ENCODE measurements around the gene DMD. TPM values are rescaled to one million over a fixed set of nuclear protein-coding genes. Genes with fewer than 3 reads are reported as not detected.

The DMD gene
- total and polyA plus RNA-seq, 2 of the 13 experiments (the other 11 are each of a cell fraction or from before 2014, with no cell fraction given) = 17.6 to 25.9 TPM

GRCh38 chrX:31845003-31845402, 1366.3 kb downstream of the DMD start (continued):
- no peak for TF ChIP-seq ZNF441 (CRISPR knock-in tag; IDR thresholded peaks at IDR 0.05; ENCODE audit: borderline replicate concordance)

- FAIRE-seq (no peak), ATAC-seq (no peak), DNase-seq (ENCODE audit: low spot score) (no peak)
- Histone ChIP-seq H2AFZ (ENCODE audit: low read length) (no peak overlapping the region), H3K4me1 (ENCODE audit: insufficient read depth, low read length) (no peaks in the 10 kb centered on the region), H3K9ac (ENCODE audit: insufficient read depth, low read depth, low read length) (no peak overlapping the region), H3K27me3 (ENCODE audit: control insufficient read depth in 1 of 2, insufficient read depth in 2 of 2, low read length in 2 of 2) (no peaks in the 10 kb centered on the region), H4K20me1 (ENCODE audit: insufficient read depth, low read length) (no peaks in the 10 kb centered on the region), H3K79me2 (ENCODE audit: insufficient read depth, low read length) (no peaks in the 10 kb centered on the region), H3K4me2 (ENCODE audit: low read depth, low read length) (no peak overlapping the region), H3K27ac (ENCODE audit: extremely low read length, insufficient read depth, low read length) (no peak overlapping the region), H3K9me3 (ENCODE audit: low read length) (no peaks in the 10 kb centered on the region), H3K36me3 (replicated peaks in 1 of 2; ENCODE audit: control insufficient read depth in 1 of 2, insufficient read depth in 2 of 2, low read length in 2 of 2) (no peaks in the 10 kb centered on the region), H3K4me3 (replicated peaks in 1 of 3; ENCODE audit: insufficient read depth in 1 of 3, low read depth in 2 of 3, low read length in 3 of 3) (no peak overlapping the region)
- ChIA-PET CTCF (ENCODE audit: low intra/inter-chr PET ratio, low total read pairs) (no interaction called here), POLR2A (no interaction called here)
- in situ Hi-C loops (cut with HindIII; ENCODE audit: extremely low pct_ligation_motif_present, low pct_unique_long_range_greater_than_20kb) = no loop called here
- no TSS peak for BruUV-seq (replicated peaks)
- intact Hi-C loops (cut with micrococcal nuclease; ENCODE audit: unreplicated experiment) = no loop called here
- 6% methylated on average over 4 of the region's 4 CpGs for WGBS (ENCODE audit: low lambda C conversion rate)
- TF ChIP-seq ZNF12 (CRISPR knock-in tag; IDR thresholded peaks at IDR 0.05) (no peak), MIER3 (CRISPR knock-in tag; IDR thresholded peaks at IDR 0.05; ENCODE audit: borderline replicate concordance) (no peak), HDAC1 (CRISPR knock-in tag; IDR thresholded peaks at IDR 0.05) (no peak), NFIC (IDR thresholded peaks at IDR 0.05; ENCODE audit: low read length) (no peak), ZNF670 (CRISPR knock-in tag; IDR thresholded peaks at IDR 0.05; ENCODE audit: borderline replicate concordance) (no peak), KDM6A (CRISPR knock-in tag; IDR thresholded peaks at IDR 0.05; ENCODE audit: low read depth) (no peak)
Observed at GRCh38 chrX:31838617-31839016, 1372.7 kb downstream of the DMD start.

- no peaks in the 10 kb centered on the region for H3K9me3 ChIP-seq (ENCODE audit: low read length)
- no peaks in the 10 kb centered on the region for H3K79me2 ChIP-seq (ENCODE audit: insufficient read depth, low read length)
- H3K27ac ChIP-seq (ENCODE audit: extremely low read length, insufficient read depth, low read length) = no peak overlapping the region
- POLR2A ChIA-PET = no interaction called here
- in situ Hi-C loops (cut with HindIII; ENCODE audit: extremely low pct_ligation_motif_present, low pct_unique_long_range_greater_than_20kb) = no loop called here
- BruUV-seq (replicated peaks) = no TSS peak
- H3K4me1 ChIP-seq (ENCODE audit: insufficient read depth, low read length) = no peaks in the 10 kb centered on the region
- FAIRE-seq = no peak
- TF ChIP-seq FOXA1 (IDR thresholded peaks at IDR 0.05) (no peak), FOXA1 (CRISPR knock-in tag; IDR thresholded peaks at IDR 0.05) (no peak), ETV6 (CRISPR knock-in tag; conservative IDR thresholded peaks at IDR 0.05) (no peak), ZNF652 (CRISPR knock-in tag; IDR thresholded peaks at IDR 0.05; ENCODE audit: borderline replicate concordance, low read depth) (no peak)
- H3K4me3 ChIP-seq (replicated peaks in 1 of 3; ENCODE audit: insufficient read depth in 1 of 3, low read depth in 2 of 3, low read length in 3 of 3) = no peak overlapping the region
- no peaks in the 10 kb centered on the region for H3K27me3 ChIP-seq (ENCODE audit: control insufficient read depth in 1 of 2, insufficient read depth in 2 of 2, low read length in 2 of 2)
- no peak overlapping the region for H3K4me2 ChIP-seq (ENCODE audit: low read depth, low read length)
- H3K9ac ChIP-seq (ENCODE audit: insufficient read depth, low read depth, low read length) = no peak overlapping the region
- DNase-seq (ENCODE audit: low spot score) = no peak
- H3K36me3 ChIP-seq (replicated peaks in 1 of 2; ENCODE audit: control insufficient read depth in 1 of 2, insufficient read depth in 2 of 2, low read length in 2 of 2) = no peaks in the 10 kb centered on the region
- H4K20me1 ChIP-seq (ENCODE audit: insufficient read depth, low read length) = no peaks in the 10 kb centered on the region
- 30% methylated on average over 6 of the region's 6 CpGs for WGBS (ENCODE audit: low lambda C conversion rate)
- intact Hi-C loops (cut with micrococcal nuclease; ENCODE audit: unreplicated experiment) = no loop called here
- no peak for ATAC-seq
- CTCF ChIA-PET (ENCODE audit: low intra/inter-chr PET ratio, low total read pairs) = no interaction called here
- no peak overlapping the region for H2AFZ ChIP-seq (ENCODE audit: low read length)
Observed at GRCh38 chrX:31837445-31838049, 1373.8 kb downstream of the DMD start.

Data from HepG2 (cell line).